GM19328 (cell line): ENCODE data around the gene FRY.

Experiments
- ATAC-seq: cut with Tn5 transposase; IDR thresholded peaks from one replicate; pipeline ENCODE4 v1.9.1; 2021; ENCODE audit warnings: mild to moderate bottlenecking, moderate library complexity; ENCODE audit not compliant: unreplicated experiment

Gene FRY

DNA sequence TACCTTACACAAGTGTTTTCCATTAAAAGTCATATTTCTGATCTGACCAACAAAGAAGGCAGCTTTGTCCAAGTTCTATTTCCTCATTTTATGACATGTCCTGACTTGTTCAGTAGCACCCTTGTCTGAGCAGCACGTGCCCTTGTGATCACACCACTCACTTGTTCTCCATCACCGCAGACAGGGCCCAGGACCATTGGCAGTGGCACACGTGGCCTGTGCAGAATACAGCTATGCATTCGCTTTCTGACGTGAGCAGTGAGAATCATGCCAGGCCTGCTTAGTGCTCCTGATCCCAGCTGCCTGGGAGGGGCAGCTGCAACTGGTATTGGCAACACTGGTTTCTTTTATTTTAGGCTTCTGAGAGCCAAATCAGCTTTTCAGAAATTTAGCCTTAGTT, 134.2 kb downstream of the FRY start:
- ATAC-seq, result no peak

DNA sequence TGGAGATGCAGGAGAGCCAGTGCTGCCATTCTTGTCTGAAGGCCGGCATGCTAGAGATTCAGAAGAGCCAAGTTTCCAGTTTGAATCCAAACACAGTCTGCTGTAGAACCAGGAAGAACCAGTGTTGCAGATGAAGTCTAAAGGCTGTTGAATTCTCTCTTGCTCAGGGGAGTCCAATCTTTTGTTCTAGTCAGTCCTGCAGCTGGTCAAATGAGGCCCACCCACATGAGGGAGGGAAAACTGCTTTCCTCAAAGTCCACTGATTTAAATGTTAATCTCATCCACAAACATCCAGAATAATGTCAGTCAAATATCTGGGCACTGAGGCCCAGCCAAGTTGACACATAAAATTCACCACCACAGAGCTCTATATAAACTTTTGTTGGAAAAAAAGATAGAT, 136.6 kb downstream of the FRY start:
- ATAC-seq, result no peak

- no peak for ATAC-seq
These were observed 139.3 kb downstream of the FRY start for GRCh38 chr13:32170841-32171240.

DNA sequence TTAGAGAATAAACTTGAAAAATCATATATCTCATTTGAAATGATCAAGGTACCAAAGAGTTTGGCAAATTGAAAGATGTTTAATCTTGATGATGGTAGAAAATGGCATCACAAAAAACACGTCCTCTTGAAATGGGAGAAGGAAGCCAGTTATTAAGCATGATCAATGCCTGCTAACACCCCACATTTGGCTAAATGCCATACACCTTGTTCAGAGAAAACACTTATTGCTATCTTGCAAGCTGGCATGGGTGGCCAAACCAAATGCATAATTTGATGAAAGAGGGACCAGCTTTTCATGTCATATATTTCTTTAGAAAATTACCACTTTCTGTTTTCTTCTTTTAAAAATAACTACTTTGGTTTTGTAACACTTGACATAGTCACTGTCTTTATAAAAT, 142.3 kb downstream of the FRY start:
- no peak for ATAC-seq

DNA sequence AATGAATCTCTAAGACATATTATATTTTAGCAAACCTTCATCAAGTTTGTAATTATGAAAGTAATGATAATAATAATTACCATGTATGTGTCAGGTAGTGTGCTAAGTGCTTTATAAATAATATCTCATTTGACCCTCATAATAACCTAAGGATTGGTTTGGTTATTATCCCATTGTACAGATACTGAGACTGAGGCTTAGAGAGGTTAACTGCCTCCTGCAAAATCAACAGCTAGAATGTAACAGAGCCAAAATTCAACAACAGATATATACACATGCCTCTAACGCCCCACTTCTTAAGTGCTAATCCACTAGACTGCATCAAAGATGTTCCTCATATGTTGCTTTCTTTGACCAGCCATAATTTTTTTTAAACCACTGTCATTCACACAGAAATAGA, 142.8 kb downstream of the FRY start:
- ATAC-seq, result no peak

- ATAC-seq, result no peak
These were observed 143.7 kb downstream of the FRY start for GRCh38 chr13:32175307-32175706.

GRCh38 chr13:32175943-32176342, 144.4 kb downstream of the FRY start:
- no peak for ATAC-seq

- no peak for ATAC-seq
These were observed 145.1 kb downstream of the FRY start for GRCh38 chr13:32176696-32177095.

- ATAC-seq, result no peak
These were observed 147.2 kb downstream of the FRY start for GRCh38 chr13:32178763-32179162.

GRCh38 chr13:32179708-32180107, 148.1 kb downstream of the FRY start:
- no peak for ATAC-seq

DNA sequence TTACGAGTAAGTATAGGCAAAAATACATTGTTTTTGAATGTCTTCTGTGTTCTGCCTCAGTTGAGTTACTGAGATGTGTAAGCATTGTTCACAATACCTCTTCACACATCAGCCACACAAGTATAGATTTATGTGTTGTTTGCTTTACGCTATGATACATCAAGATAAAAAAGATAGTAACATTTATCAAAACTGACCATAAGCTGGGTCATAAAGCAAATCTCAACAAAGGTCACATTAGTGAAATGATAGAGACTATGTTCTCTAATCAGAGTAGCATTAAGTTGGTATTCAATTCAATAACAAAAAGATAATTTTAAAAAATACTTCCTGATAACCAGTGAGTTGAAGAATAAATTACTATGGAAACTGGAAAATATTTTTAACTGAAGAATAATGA, 156.1 kb downstream of the FRY start:
- no peak for ATAC-seq

DNA sequence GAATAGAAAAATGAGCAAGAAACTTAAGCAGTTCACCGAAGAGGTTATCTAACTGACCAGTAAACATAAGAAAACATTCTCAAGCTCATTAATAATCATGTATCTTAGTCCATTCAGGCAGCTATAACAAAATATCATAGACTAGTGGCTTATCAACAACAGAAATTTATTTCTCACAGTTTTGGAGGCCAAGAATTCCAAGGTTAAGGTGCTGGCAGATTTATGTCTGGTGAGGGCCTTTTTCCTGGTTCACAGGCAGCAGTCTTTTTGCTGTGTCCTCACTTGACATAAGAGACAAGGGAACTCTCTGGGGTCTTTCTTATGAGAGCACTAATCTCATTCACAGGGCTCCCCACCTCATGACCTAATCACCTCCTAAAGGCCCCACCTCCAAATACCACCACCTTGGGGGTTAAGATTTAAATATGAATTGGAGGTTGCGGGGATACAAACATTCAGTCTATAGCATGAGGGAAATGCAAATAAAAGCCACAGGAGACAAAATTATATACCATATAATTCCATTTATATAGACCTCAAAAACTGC, 160.0 kb downstream of the FRY start:
- ATAC-seq, result no peak

- ATAC-seq, result no peak
These were observed 164.1 kb downstream of the FRY start for GRCh38 chr13:32195713-32196112.

DNA sequence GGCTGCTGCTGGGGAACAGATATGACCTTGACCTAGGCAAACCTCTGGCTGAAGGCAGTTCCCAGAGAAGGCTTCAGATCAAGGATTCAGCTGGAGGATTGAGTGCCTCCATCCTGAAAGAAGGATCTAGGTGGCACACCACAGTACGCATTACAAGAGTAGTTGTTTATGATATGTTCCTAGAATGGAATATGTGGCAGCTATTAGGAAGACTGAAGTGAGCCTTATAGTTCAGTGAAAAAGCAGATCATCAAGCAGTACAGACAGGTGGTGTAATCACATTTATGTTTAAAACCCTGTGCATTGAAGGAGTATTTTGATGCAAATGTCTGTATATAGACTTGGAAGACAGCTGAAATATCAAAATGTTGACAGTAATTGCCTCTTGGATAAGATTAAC, 167.6 kb downstream of the FRY start:
- ATAC-seq, result no peak

- ATAC-seq, result no peak
These were observed 169.2 kb downstream of the FRY start for GRCh38 chr13:32200741-32201140.

- no peak for ATAC-seq
These were observed 170.2 kb downstream of the FRY start for GRCh38 chr13:32201809-32202208.

GRCh38 chr13:32202268-32202667, 170.7 kb downstream of the FRY start:
- ATAC-seq, result no peak

DNA sequence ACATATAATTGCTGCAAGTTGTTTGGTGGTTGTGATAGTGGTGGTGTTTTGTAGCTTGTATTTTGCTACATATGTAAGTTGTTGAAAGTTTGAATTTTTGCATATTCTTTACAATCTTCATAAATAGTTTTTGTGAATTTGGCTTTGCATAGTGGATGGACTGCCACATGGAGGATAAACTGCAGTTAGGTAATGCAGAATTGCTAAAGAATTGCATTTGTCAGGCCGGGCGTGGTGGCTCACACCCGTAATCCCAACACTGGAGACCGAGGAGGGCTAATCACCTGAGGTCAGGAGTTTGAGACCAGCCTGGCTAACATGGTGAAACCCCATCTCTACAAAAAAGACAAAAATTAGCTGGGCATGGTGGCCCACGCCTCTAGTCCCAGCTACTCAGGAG, 171.6 kb downstream of the FRY start:
- no peak for ATAC-seq

DNA sequence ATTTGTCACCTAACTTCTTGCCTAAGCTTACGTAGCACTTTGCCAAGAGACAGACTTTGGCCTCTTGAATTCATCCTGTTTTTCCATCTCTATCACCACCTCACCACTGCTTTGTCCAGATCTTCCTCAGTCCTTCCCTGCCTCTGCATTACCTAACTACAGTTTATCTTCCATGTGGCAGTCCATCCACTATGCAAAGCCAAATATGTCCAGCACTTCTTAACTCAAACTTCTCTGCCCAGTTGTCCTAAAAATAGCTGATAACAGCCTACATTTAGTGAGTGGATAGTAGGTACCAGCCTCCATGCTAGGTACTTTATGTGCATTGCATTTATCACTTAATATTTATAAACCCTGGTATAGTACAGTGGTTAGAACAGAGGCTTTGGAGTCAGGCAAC, 172.2 kb downstream of the FRY start:
- no peak for ATAC-seq

DNA sequence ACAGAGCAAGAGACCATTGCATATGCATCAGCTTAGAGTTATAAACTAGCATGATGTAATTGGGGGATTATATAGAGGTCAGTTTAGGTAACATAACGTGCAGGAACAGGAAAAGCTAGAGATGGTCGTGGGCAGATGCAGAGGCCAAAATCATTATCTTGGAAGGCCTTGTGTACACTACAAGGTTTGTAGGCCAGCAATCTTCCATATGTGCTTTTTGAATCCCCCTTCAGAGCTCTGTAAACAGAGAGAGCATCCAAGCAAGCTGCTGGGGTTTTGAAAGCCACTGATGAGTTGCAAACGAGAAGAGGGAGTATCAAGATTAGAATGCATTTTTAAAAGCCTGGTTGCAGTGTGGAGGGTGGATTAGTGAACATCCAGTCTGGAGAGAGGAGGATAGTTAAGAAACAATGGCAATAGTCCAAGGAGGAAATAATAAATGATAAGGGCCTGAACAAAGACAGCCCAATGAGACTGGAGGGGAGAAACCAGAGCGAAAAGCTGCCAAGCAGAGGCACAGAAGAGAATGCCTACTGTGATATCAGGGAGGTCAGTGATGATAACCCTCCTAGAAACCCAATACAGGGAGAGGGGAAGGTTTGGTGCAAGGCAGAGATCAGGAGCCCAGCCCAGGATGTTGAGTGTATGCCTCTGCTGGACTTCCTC, 174.0 kb downstream of the FRY start:
- no peak for ATAC-seq

GRCh38 chr13:32206097-32206740, 174.6 kb downstream of the FRY start:
- ATAC-seq, result no peak

- no peak for ATAC-seq
These were observed 177.3 kb downstream of the FRY start for GRCh38 chr13:32208860-32209259.

- no peak for ATAC-seq
These were observed 178.1 kb downstream of the FRY start for GRCh38 chr13:32209652-32210051.
